Skeletal muscle cell (primary cell): ENCODE data around the gene CCDC200.
"Not testable (repeated sequence)": the region's sequence is repeated elsewhere in the genome, so short reads cannot be mapped to it uniquely, and the experiment has no call there.

Experiments used
- DNase-seq: peaks from one replicate; pipeline ENCODE4 v3.0.0-alpha.2; 2010; ENCODE audit warnings: low read depth
- H3K4me3 ChIP-seq: 2 replicates; pipeline ENCODE4 v1.5.1; 2011; ENCODE audit warnings: low read depth, mild to moderate bottlenecking, control low read depth, low read length, moderate library complexity

The CCDC200 gene

DNA sequence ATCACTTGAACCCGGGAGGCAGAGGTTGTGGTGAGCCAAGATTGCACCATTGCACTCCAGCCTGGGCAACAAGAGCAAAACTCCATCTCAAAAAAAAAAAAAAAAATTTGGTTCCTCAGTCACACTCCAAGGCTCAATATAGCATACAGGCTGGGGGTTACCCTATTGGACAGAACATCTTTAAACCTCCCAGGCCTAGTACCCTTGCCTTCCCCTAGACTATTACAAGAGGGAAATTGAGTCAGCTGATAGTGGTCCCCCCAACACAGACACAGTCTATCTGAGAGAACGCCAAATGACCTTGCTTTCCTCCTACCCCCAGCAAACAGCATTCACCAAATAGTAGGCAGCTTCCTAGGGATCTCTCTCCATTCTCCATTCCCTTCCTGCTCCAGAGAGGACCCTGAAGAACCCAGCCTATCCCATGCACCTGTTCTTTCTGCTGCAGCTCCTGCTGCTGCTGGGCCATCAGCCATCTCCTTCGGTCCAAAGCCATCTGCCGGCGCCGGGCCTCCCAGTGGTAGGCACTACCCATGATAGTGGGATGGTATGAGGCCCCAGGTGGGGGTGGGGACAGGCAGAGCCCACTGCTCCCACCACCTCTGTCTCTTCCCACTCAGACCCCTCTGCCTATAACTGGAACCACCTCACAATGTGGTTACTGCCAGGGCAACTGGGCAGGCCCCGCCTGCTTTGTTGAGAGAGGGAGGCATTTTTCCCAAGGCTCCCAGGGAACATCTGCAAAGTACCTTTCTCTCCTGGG, at the start of gene CCDC200:
TSS of gene CCDC200 (minus strand) at position 604 of the 763 bp plus-strand sequence. CDS start at position 535, 69 bp downstream.
- H3K4me3 ChIP-seq, DNase-seq: not testable (repeated sequence)

DNA sequence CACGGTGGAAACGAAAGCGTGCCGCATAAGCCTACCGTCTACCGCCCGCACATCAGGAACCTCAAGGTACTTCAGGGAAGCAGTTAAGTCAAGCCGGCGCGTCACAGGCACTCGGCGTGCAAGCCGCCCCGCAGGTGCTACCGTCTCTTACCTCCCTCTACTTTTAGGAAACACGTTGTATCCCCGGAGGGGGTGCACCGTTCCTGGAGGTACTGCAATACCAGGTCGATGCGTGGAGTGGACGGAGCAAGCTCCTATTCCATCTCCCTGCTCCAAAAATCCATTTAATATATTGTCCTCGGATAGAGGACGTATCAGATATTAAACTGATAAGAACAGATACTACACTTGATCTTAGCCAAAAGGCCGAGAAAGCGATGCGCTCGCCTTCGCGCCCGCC, 44.5 kb upstream of the CCDC200 start:
- not testable (repeated sequence) for H3K4me3 ChIP-seq

DNA sequence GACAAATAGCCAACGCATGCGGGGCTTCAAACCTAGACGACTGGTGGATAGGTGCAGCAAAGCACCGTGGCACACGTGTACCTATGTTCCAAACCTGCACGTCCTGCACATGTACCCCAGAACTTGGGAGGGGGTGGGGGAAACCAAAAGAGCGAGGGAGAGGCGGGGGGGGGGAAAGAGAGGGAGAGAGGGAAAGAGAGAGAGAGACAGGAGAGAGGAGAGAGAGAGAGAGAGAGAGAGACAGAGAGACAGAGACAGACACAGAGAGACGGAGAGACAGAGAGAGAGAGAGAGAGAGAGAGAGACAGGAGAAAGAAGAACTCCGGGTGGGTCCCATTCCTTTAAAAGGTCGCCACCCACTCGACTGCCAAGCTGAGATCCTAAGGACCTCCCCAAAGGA, 44.1 kb upstream of the CCDC200 start:
- H3K4me3 ChIP-seq, DNase-seq: not testable (repeated sequence)

More for the DNA sequence above, 44.5 kb upstream of the CCDC200 start:
- DNase-seq: not testable (repeated sequence)

DNA sequence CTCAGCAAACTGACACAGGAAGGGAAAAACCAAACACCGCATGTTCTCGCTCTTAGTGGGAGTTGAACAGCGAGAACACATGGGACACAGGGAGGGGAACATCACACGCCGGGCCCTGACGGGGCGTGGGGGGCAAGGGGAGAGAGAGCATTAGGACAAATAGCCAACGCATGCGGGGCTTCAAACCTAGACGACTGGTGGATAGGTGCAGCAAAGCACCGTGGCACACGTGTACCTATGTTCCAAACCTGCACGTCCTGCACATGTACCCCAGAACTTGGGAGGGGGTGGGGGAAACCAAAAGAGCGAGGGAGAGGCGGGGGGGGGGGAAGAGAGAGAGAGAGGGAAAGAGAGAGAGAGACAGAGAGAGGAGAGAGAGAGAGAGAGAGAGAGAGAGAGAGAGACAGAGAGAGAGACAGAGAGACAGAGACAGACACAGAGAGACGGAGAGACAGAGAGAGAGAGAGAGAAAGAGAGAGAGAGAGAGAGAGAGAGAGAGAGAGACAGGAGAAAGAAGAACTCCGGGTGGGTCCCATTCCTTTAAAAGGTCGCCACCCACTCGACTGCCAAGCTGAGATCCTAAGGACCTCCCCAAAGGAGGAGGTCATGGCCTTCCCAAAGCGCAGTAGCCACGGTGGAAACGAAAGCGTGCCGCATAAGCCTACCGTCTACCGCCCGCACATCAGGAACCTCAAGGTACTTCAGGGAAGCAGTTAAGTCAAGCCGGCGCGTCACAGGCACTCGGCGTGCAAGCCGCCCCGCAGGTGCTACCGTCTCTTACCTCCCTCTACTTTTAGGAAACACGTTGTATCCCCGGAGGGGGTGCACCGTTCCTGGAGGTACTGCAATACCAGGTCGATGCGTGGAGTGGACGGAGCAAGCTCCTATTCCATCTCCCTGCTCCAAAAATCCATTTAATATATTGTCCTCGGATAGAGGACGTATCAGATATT, 42.4 kb upstream of the CCDC200 start:
- not testable (repeated sequence) for H3K4me3 ChIP-seq, DNase-seq

DNA sequence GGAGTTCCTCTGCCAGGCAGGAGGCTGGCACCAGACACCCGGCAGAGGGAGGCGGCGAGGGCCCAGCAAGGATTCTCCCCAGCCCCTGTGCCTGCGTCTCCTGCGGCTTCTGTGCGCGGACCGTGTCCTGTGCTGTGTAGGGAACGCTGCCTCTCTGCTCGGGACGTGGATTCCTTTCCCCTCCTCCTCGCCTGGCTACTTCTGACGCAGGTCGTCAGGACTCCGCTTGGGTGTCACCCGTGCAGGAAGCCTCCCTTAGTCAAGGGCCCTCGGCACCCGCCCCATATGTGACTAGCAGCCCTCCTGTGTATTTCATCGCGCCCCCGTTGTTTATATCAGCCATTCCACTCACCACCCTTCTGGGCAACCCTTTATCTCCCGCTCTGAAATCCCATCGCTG, 18.0 kb upstream of the CCDC200 start:
- not testable (repeated sequence) for DNase-seq, H3K4me3 ChIP-seq

DNA sequence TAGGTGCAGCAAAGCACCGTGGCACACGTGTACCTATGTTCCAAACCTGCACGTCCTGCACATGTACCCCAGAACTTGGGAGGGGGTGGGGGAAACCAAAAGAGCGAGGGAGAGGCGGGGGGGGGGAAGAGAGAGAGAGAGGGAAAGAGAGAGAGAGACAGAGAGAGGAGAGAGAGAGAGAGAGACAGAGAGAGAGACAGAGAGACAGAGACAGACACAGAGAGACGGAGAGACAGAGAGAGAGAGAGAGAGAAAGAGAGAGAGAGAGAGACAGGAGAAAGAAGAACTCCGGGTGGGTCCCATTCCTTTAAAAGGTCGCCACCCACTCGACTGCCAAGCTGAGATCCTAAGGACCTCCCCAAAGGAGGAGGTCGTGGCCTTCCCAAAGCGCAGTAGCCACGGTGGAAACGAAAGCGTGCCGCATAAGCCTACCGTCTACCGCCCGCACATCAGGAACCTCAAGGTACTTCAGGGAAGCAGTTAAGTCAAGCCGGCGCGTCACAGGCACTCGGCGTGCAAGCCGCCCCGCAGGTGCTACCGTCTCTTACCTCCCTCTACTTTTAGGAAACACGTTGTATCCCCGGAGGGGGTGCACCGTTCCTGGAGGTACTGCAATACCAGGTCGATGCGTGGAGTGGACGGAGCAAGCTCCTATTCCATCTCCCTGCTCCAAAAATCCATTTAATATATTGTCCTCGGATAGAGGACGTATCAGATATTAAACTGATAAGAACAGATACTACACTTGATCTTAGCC, 12.4 kb upstream of the CCDC200 start:
- not testable (repeated sequence) for H3K4me3 ChIP-seq, DNase-seq

DNA sequence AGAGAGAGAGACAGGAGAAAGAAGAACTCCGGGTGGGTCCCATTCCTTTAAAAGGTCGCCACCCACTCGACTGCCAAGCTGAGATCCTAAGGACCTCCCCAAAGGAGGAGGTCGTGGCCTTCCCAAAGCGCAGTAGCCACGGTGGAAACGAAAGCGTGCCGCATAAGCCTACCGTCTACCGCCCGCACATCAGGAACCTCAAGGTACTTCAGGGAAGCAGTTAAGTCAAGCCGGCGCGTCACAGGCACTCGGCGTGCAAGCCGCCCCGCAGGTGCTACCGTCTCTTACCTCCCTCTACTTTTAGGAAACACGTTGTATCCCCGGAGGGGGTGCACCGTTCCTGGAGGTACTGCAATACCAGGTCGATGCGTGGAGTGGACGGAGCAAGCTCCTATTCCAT, 11.2 kb upstream of the CCDC200 start:
- not testable (repeated sequence) for H3K4me3 ChIP-seq, DNase-seq

DNA sequence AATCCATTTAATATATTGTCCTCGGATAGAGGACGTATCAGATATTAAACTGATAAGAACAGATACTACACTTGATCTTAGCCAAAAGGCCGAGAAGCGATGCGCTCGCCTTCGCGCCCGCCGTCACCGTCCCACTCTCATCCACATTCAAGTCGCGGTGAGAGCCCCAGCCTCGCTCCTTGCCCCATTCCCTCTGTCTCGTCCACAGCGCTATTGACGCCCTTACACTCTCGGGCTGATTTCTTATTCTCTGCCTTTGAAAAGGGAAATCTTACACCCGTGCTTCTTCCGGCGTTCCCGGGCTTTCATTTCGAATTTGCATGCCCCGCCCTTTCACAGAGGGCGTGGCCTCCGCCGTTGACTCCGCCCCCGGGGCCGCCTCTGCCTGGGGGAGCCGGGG, 5.5 kb upstream of the CCDC200 start, which contains the start of gene RNU2-1:
TSS of gene RNU2-1 (minus strand) at position 101 of the 400 bp plus-strand sequence.
- H3K4me3 ChIP-seq, DNase-seq: not testable (repeated sequence)

DNA sequence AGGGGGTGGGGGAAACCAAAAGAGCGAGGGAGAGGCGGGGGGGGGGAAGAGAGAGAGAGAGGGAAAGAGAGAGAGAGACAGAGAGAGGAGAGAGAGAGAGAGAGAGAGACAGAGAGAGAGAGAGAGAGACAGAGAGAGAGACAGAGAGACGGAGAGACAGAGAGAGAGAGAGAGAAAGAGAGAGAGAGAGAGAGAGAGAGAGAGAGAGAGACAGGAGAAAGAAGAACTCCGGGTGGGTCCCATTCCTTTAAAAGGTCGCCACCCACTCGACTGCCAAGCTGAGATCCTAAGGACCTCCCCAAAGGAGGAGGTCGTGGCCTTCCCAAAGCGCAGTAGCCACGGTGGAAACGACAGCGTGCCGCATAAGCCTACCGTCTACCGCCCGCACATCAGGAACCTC, 4.8 kb upstream of the CCDC200 start:
- DNase-seq, H3K4me3 ChIP-seq: not testable (repeated sequence)

DNA sequence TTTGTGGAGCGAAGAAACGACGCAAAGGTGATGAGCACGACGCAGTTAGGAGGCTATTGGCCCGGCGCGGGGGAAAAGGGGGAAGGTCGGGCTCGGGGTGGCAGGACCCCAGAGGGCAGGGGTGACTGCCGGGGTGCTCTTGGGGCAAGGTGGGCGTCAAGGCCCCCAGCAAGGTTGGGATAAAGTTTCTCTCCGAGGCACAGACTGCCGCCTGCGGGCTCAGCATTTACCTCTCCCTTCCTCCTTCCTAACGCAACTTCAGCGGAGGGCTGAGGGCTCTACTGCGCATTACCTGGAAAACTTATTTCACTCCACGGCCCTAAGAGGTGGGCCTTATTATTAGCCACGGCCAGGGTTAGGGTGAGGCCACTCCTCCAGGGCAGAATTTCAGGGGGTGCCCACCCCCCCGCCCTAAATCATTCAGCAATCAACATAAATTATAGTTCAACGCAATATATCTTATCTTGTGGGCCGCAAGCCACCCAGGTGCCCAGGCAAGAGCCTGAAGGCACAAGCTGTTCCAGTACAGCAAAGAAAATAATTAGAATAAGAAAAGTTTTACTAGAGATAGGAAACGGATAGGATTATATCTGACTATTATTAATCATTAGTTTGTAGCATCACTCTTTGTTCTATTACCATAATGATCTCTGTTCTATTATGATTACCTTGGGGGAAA, 3.7 kb upstream of the CCDC200 start:
- not testable (repeated sequence) for DNase-seq, H3K4me3 ChIP-seq

DNA sequence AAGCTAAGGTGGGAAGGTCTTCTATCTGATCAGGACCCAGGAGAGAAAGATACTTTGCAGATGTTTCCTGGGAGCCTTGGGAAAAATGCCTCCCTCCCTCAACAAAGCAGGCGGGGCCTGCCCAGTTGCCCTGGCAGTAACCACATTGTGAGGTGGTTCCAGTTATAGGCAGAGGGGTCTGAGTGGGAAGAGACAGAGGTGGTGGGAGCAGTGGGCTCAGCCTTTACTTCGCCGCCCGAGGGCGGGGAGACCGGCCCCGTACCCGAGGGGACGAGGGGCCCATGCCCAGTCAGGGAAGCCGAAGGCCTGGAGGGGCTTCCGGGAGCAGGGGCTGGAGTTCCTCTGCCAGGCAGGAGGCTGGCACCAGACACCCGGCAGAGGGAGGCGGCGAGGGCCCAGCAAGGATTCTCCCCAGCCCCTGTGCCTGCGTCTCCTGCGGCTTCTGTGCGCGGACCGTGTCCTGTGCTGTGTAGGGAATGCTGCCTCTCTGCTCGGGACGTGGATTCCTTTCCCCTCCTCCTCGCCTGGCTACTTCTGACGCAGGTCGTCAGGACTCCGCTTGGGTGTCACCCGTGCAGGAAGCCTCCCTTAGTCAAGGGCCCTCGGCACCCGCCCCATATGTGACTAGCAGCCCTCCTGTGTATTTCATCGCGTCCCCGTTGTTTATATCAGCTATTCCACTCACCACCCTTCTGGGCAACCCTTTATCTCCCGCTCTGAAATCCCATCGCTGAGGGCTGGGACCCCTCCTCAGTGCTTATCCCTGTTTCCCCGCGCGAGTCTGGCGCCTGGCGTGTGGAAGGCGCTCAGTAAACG, 3.0 kb upstream of the CCDC200 start:
- DNase-seq, H3K4me3 ChIP-seq: not testable (repeated sequence)

DNA sequence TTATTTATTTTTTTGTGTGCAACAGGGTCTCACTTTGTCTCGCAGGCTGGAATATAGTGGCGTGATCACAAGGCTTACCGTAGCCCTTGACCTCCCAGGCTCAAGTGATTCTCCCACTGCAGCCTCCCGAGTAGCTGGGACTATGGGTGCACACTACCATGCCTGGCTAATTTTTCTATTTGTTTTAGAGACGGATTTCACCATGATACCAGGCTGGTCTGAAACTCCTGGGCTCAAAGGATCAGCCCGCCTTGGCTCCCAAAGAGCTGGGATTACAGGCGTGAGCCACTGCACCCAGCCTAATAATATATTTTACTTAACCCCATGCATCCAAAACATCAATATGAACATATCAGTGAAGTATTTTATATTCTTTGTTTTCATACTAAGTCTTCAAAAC, 2.0 kb downstream of the CCDC200 start:
- DNase-seq: no peak
- no peak overlapping the region for H3K4me3 ChIP-seq

DNA sequence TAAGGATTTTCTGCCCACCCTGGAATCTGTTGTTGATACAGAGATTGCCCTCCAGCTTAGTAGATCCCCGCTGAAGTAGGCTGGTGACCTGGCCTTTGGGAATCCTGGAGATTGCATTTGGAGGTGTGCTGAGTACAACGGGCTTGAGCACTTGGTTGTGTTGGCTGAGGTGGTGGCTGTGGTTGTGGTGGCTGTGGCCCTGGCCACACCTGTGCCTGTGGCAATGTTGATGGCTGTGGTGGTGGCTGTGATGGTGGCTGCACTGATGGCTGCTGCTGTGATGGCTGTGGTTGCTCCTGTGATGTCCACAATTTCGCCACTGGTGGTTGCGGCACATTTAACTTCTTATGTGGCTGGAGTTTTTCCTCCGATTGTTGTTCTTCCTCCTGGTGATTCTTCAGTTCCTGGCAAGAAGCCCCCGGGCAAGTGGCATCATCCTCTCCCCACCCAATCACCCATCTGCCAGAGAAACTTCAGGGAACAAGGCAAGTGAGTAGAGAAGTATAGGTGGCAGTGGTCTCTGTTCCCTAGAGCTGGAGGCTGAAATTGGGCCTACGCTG, 4.2 kb downstream of the CCDC200 start:
- H3K4me3 ChIP-seq: no peak overlapping the region
- DNase-seq: no peak

DNA sequence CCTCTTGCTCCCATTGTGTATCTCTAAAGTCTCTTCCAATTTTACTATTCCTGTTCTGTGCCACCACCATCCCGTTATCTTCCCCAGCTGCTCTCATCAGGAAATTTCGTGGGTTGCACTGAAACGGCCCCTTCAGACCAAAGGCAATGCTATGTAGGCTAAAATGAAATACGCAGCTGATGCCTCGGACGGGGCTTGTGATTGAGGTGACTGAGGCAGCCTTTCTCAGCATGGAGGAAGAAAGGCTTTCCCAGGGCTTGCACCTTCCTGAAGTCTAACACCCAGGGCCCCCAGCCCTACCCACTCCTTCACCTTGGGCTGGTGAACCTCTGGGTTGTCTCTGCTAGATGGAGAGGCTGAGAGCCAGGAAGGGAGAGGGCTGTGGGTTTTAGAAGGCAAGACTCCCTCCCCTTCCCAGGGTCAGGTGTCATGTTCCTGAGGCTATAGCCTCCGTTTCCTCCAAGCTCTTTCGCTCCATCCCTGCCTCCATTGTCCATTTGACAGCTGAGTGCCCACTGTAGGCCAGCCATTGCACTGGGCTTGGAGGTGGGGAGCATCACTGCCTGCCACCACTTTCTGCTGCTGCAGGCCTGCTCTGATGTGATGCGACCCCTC, 7.8 kb downstream of the CCDC200 start:
- no peak for DNase-seq

DNA sequence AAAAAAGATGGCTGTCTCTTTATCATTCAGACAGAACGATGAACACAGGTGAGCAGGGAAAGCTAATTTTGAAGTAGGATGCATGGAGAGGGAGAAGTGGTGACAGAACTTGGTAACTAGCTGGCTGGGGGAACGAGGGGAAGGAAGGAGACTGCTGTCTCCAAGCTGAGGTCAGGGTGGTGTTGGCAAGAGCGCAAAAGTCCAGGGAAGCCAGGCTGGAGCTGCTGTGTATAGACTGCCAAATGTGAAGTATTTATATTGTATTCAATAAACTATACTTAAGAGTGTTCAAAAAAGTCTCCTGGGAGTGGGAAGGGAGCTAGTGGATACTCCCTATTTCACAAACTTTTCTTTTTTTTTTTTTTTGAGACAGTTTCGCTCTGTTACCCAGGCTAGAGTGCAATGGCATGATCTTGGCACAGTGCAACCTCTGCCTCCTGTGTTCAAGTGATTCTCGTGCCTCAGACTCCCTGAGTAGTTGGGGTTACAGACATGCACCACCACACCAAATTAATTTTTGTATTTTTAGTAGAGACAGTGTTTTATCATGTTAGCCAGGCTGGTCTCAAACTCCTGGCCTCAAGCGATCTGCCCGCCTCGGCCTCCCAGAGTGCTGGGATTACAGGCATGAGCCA, 8.6 kb downstream of the CCDC200 start:
- DNase-seq: no peak
- H3K4me3 ChIP-seq: no peak overlapping the region

More for the DNA sequence above, 7.8 kb downstream of the CCDC200 start:
- no peak overlapping the region for H3K4me3 ChIP-seq

DNA sequence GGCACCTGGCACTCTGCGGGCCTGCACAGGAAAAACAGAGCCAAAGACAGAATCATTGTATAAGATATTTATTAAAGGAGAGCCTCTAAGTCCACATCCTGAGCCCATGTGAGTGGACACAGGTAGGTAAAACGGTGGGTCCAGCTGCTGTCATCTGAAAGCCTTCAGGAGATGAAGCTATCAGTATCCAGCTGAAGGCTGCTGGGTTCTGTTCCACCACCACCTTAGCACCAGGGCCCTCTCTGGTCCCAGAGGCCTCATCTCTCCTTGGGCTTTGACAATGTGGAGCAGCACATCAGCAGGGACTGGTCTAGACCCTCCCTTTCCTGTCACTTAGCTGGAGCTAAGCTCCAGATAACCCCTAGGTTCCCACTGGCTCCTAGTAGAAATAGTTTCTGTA, 9.4 kb downstream of the CCDC200 start:
- DNase-seq: no peak
- H3K4me3 ChIP-seq: no peak overlapping the region

DNA sequence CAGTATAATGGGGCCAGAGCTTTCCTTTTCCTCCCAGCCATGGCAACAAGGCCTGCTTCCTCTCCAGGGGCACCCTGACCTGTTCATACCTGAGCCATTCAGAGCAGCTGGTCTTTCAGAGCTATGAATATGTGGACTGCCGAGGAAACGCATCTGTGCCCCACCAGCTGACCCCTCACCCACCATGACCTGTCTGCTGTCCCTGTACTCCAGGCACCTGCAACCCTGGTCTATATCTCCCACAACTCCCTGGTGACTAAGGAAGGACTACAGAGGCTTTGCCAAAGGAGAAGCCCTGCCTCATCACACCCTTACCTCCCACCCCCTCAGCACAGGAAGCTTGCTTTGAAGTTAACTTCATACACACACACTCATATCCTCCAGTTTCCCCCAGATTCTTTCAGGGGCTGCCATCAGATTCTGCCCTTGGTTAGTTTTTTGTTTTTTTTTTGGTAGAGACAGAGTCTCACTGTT, 10.8 kb downstream of the CCDC200 start:
- no peak overlapping the region for H3K4me3 ChIP-seq
- no peak for DNase-seq
